Measurements from ENCODE around the gene NKAIN2.
"Not testable (repeated sequence)": the region's sequence is repeated elsewhere in the genome, so short reads cannot be mapped to it uniquely, and the experiment has no call there.

NKAIN2 gene

GRCh38 chr6:124294574-124295200, 491.0 kb downstream of the NKAIN2 start:
- Histone ChIP-seq H3K4me1 (ENCODE audit: control insufficient read depth in 1 of 2, insufficient read depth in 1 of 2, low read depth in 1 of 2, low read length in 1 of 2) (no peaks in the 10 kb centered on the region), H3K27me3 (no peaks in the 10 kb centered on the region), H3K36me3 (no peaks in the 10 kb centered on the region), H3K9me3 (no peaks in the 10 kb centered on the region), H3K4me3 (ENCODE audit: low read depth in 1 of 2, low read length in 1 of 2) (no peak overlapping the region), H3K27ac (no peak overlapping the region)
- TF ChIP-seq, protein P1, sequence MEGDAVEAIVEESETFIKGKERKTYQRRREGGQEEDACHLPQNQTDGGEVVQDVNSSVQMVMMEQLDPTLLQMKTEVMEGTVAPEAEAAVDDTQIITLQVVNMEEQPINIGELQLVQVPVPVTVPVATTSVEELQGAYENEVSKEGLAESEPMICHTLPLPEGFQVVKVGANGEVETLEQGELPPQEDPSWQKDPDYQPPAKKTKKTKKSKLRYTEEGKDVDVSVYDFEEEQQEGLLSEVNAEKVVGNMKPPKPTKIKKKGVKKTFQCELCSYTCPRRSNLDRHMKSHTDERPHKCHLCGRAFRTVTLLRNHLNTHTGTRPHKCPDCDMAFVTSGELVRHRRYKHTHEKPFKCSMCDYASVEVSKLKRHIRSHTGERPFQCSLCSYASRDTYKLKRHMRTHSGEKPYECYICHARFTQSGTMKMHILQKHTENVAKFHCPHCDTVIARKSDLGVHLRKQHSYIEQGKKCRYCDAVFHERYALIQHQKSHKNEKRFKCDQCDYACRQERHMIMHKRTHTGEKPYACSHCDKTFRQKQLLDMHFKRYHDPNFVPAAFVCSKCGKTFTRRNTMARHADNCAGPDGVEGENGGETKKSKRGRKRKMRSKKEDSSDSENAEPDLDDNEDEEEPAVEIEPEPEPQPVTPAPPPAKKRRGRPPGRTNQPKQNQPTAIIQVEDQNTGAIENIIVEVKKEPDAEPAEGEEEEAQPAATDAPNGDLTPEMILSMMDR (IDR thresholded peaks at IDR 0.05): no peak

DNA sequence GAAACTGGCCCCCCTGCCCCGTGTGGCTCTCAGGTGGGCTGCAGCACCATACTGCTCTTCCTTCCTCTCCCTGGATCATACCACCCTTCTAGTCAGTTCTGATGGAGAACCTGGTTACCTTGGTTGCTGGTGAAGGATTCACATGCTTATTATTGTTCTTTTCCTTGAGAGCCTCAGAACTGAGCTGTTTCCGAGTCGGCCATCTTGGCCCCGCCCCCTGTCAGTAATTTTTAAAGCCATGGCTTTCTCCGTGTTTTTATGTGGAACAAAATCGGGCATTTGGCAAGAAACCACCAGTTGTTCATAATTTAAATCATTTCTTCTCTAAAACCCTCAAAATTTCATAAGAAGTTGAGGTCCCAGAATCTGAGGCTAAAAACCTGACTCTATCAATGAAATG, 493.8 kb downstream of the NKAIN2 start:
- H3K9me3 ChIP-seq: no peaks in the 10 kb centered on the region
- H3K36me3 ChIP-seq: no peaks in the 10 kb centered on the region
- H3K27me3 ChIP-seq: no peaks in the 10 kb centered on the region
- no peak overlapping the region for H3K27ac ChIP-seq
- TF ChIP-seq, protein P1 (IDR thresholded peaks at IDR 0.05): no peak
- H3K4me1 ChIP-seq (ENCODE audit: control insufficient read depth in 1 of 2, insufficient read depth in 1 of 2, low read depth in 1 of 2, low read length in 1 of 2): no peaks in the 10 kb centered on the region
- no peak overlapping the region for H3K4me3 ChIP-seq (ENCODE audit: low read depth in 1 of 2, low read length in 1 of 2)

DNA sequence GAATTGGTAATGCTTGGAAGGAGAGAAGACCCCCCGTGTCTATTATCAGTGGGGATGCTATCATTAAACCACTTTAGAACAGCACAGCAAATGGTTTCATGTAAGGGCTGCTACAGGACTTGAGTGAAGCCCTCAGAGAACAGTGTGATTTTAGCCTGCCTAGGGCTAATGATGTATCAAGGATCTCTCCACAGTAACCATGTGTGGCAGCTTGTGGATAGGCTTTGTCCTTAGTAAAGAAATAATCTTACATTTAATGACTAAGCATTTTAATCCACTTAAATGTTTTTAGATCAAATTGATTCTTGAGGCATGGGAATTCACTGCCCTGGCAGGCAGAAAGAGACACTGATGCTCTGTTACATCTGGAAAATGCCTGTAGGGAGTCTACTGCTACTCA, 495.1 kb downstream of the NKAIN2 start:
- Histone ChIP-seq H3K27ac (no peak overlapping the region), H3K36me3 (no peaks in the 10 kb centered on the region), H3K4me3 (ENCODE audit: low read depth in 1 of 2, low read length in 1 of 2) (no peak overlapping the region), H3K9me3 (no peaks in the 10 kb centered on the region), H3K27me3 (no peaks in the 10 kb centered on the region), H3K4me1 (ENCODE audit: control insufficient read depth in 1 of 2, insufficient read depth in 1 of 2, low read depth in 1 of 2, low read length in 1 of 2) (no peaks in the 10 kb centered on the region)
- TF ChIP-seq, protein P1 (IDR thresholded peaks at IDR 0.05): no peak

- H3K36me3 ChIP-seq; H3K27ac ChIP-seq; H3K4me3 ChIP-seq (ENCODE audit: low read depth in 1 of 2, low read length in 1 of 2); H3K27me3 ChIP-seq; H3K9me3 ChIP-seq; H3K4me1 ChIP-seq (ENCODE audit: control insufficient read depth in 1 of 2, insufficient read depth in 1 of 2, low read depth in 1 of 2, low read length in 1 of 2): not testable (repeated sequence)
These were observed 497.2 kb downstream of the NKAIN2 start for GRCh38 chr6:124300907-124301306.

GRCh38 chr6:124303971-124304370, 500.3 kb downstream of the NKAIN2 start:
- H3K4me1 ChIP-seq (ENCODE audit: control insufficient read depth in 1 of 2, insufficient read depth in 1 of 2, low read depth in 1 of 2, low read length in 1 of 2): no peaks in the 10 kb centered on the region
- TF ChIP-seq, protein P1 (IDR thresholded peaks at IDR 0.05): no peak

DNA sequence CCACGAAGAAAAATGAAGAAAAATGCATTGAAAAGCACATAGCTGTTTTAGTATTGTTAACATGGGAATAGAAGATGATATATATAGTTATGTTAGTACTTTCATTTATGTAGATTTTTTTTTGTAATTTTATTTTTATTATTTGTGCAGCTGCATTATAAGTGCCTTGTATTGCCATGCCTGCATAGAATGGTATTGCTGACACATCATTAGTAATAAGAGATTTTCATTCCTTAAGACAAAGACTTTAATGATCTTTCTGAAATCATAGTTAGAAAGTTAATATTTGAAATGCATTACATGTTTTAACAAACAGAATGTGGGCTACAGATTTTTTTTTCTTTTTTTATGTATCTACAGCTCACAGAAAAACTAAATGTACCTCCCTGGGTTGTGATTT, 506.5 kb downstream of the NKAIN2 start:
- TF ChIP-seq, protein P1 (IDR thresholded peaks at IDR 0.05): no peak
- no peaks in the 10 kb centered on the region for H3K36me3 ChIP-seq
- no peaks in the 10 kb centered on the region for H3K9me3 ChIP-seq
- H3K4me1 ChIP-seq (ENCODE audit: control insufficient read depth in 1 of 2, insufficient read depth in 1 of 2, low read depth in 1 of 2, low read length in 1 of 2): no peaks in the 10 kb centered on the region
- H3K27ac ChIP-seq: no peak overlapping the region
- H3K4me3 ChIP-seq (ENCODE audit: low read depth in 1 of 2, low read length in 1 of 2): no peak overlapping the region
- no peaks in the 10 kb centered on the region for H3K27me3 ChIP-seq

More at GRCh38 chr6:124303971-124304370, 500.3 kb downstream of the NKAIN2 start:
- H3K9me3 ChIP-seq: no peaks in the 10 kb centered on the region
- H3K27me3 ChIP-seq: no peaks in the 10 kb centered on the region
- H3K36me3 ChIP-seq: no peaks in the 10 kb centered on the region
- H3K4me3 ChIP-seq (ENCODE audit: low read depth in 1 of 2, low read length in 1 of 2): no peak overlapping the region
- no peak overlapping the region for H3K27ac ChIP-seq
